ENCODE results near the gene PLP2.

The PLP2 gene

DNA sequence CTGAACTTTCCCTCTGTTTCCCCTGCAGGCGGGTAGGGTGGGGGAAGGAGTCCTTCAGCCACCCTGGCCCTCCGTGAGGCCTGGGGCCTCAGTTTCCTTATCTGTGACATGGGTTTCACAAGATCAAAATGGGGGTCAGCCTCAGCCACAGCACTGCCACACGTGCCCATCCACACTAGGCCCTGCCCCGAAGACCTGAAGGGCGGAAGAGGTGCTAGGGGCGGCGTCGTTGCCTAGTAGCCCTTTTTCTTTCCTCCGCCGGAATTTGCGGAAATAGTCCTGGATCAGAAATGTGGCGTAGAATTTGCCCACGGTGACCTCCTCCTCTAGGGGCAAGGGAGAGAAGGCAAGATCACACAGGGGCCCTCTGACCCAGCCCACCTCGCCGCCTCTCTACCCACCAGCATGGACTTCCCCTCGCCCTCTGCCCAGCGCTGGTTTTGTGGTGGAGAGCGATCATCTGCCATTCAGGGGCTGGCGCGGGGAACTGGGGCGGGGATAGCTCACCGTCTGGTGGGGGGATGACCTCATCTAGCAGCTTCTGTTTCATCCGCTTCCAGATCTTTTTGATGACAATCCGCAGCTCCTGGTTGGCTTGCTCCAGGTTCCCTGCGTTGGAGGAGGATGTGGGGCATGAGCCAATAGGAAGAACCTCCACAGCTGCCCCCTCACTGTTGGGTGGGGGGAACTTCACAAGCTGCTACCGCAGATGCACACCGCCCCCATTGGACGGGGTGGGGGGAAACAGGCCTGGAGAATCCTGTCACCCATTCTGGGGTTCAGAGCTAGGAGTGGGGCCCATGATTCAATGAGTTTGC, 37.9 kb downstream of the PLP2 start:
- no peak for DNase-seq (ENCODE audit: low spot score)

DNA sequence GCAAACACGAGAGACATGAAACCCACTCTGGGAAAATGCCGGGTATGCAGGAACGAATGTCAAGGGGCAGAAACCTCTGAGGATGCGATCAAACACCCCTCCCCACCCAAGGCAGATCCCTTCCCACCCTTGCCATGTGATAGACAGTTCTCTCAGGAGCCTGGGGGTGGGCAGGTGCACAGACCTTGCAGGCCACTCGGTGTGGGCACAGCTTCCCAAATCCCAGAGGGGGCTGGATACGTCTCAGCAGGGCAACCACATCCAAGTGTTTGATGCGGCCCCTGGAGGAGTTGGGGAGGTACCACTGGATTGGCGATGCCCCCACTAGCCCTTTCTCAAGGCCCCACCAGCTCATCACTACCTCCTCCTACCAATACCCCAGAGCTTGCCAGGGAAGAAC, 38.7 kb downstream of the PLP2 start:
- DNase-seq (ENCODE audit: low spot score), result no peak

DNA sequence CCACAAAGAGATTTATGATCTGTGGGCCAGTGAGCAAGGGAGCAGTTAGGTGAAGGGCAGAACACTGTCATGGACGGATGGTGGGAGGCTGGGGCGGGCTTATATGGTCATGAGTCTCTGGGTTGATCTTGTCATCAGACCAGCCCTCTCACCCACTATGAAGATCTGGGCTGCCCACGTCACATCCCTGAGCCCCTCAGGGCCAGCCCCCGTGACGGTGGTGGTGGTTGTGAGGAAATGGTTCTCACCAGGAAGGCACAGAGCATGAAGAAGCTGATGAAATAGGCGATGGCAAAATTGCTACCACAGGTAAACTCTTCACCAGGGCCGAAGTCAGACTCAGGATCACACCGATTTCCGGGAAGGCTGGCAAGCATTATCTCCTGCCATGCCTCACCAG, 39.4 kb downstream of the PLP2 start:
- no peak for DNase-seq (ENCODE audit: low spot score)

GRCh38 chrX:49212209-49212608, 40.5 kb downstream of the PLP2 start:
- DNase-seq (ENCODE audit: low spot score), result no peak

GRCh38 chrX:49212861-49213260, 41.2 kb downstream of the PLP2 start:
- DNase-seq (ENCODE audit: low spot score), result no peak

DNA sequence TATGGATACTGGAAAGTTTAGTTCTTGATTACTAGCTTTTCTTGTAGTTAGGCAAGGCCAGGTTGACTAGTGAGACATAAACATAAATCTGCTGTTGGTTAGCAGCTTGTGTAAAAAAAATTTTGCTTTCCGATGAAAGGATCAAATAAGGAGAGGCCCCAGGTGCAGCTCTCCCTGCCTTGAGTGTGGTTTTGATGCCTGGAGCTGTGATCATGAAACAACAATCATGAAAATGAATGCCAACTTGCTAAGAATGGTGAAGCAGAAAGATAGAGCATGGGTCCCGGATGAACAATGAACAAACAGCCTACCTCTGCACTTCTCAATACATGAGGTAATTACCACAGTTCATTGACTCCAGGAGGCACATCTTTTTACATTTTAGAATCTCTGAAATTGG, 42.7 kb downstream of the PLP2 start:
- DNase-seq (ENCODE audit: low spot score), result no peak

- DNase-seq (ENCODE audit: low spot score), result no peak
Observed at GRCh38 chrX:49214996-49215526, 43.4 kb downstream of the PLP2 start.

DNA sequence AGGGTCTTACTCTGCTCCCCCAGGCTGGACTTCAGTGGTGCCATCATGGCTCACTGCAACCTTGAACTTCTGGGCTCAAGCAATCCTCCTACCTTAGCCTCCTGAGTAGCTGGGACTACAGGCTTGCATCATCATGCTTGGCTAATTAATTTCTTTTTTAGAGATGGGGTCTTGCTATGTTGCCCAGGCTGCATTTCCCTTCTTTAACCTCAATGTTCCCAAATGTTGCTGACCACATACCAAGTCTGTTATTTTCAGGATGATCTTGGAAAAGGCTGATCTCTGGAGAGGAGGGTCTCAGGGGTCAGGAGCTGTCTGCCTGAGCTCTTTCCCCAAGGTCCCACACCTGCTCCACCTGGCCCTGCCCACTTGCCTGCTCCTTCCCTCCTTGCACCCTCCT, 48.4 kb downstream of the PLP2 start:
- no peak for DNase-seq (ENCODE audit: low spot score)

- no peak for DNase-seq (ENCODE audit: low spot score)
Observed at GRCh38 chrX:49221868-49222267, 50.2 kb downstream of the PLP2 start.

Data from CD4-positive, alpha-beta T cell treated with Interleukin-6 at 100 ng/mL for 8 hours (primary cell).